HG02938 (cell line): ENCODE results near the gene KAZN.

Source experiments
- ATAC-seq: cut with Tn5 transposase; IDR thresholded peaks from one replicate; pipeline ENCODE4 v1.9.1; 2021; ENCODE audit warnings: mild to moderate bottlenecking, moderate library complexity; ENCODE audit not compliant: unreplicated experiment

Gene KAZN

DNA sequence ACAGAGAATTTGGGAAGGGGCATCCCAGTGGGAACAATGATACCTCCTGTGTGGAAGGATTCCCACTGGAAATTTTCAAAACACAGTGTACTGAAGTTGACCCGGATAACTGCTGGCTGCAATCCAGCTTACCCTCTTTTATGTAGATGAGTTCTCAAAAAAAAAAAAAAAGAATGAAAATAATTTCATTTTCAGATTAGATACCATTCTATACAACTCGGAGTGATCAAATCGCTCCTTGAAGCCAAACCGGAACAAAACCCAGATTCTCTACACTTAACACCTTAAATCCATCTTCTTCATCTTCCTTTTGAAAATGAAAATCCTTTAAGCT lies 69.1 kb downstream of the KAZN start:
- no peak for ATAC-seq

DNA sequence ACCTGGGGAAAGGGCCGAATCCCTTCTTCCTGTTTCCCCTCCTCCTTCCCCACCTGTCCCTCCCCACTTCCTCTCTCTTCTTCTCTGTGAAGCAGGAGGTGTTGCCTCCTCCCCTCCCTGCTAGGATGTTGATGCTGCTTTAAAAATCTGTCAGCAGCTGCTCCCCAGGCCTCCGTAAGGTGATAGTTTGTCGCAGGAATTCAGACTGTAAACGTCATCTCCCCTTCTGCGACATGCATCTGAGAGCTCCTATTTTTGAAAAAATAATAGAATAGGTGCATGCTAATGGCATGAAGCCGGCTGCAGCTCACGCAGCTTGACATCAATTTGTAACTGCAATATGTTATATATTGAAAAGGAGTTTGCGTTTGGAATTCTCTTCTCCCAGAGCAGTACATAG lies 70.1 kb downstream of the KAZN start:
- ATAC-seq = no peak

DNA sequence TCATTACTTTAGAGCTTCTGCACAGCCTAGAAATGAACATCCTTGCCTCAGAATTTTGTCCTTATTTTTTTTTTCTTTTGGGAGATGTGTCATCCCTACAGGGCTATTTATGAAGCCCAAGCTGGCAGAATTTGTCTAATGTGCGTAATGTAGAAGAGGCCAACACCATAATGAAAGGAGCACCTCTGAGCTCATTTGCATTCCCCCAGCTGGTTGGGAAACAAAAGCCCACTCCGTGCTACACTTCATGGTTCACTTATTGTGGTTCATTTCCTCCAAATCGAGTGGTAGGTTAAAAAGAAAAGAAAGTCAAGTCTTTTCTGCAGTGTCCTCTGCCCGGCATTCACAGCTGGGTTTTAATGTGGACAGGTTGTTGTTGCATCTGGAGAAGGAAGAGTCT lies 73.5 kb downstream of the KAZN start:
- no peak for ATAC-seq

DNA sequence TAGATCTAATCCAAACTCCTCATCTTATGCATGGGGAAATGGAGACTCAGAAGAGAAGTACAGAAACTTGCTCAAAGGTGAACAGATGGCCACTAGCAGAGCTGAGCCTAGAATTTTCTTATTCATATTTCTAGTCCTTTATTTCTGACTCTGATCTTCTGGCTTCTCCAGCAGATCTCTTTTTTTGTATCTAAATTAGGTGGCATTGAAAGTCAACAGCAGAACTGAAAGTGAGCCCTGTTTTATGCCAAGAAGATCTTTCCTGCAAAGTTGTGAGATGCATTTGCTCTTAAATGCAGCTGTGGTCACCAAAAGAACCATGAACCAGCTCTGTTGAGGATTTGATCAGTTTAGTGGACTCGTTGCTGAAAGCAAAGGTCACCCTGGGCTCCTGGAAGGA lies 75.5 kb downstream of the KAZN start:
- no peak for ATAC-seq

DNA sequence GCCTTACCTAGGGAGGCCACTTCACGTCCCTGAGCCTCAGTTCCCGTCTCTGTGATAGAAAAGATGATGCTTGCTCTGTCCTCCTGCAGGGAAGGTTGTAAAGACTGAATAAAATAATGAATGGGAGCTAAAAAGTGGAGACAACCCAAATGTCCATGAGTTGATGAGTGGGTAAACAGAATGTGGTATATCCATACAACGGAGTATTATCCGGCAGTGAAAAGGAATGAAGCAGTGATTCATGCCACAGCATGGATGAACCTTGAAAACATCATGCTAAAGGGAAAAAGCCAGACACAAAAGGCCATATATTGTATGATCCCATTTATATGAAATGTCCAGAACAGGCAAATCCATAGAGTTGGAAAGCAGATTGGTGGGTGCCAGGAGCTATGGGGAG lies 77.9 kb downstream of the KAZN start:
- ATAC-seq = no peak

DNA sequence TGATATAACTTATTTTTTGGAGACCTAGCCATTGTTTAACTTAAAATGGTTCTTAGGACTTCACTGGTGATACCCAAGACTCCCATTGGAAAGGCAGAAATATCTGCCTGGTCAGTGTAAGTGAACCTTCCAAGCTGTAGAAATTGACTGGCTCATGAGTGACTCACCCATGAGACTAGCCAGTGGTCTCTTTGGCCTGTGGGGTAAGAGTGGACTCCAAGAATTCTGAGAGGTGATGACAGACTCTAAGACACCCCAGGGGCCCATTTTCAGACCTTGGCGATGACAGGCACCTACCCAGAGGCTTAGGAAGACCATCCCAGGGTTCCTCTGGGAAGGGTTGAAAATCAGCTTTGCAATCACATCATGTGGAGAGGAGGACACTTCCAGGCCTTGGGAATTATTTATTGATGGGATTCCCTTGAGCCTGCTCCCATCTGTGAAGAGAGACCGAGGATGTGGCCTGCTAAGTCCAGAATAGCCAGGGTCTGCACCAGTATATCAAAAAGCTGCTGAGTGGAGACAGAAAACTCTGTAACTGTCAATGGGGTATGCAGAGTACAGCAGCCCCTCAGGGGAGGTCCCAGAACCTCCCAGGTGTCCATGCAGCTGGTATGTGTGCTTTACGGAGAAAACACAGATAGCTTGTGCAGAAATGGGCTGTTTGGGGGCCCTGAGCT lies 78.9 kb downstream of the KAZN start:
- no peak for ATAC-seq

DNA sequence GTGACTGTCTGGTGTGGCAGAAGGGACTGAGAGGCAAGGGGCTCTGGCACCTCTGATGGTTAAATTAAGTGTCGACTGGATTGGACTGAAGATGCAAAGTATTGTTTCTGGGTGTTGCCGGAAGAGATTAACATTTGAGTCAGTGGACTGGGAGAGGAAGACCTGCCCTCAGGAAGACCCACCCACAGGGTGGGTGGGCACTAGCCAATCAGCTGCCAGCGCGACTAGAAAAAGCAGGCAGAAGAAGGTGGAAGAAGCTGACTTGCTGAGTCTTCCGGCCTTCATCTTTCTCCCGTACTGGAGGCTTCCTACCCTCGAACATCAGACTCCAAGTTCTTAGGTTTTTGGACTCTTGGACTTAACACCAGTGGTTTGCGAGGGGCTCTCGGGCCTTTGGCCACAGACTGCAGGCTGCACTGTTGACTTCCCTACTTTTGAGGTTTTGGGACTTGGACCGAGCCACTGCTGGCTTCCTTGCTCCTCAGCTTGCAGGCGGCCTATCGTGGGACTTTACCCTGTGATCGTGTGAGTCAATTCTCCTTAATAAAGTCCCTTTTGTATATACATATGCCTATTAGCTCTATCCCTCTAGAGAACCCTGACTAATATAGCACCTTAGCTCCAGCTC lies 79.6 kb downstream of the KAZN start:
- no peak for ATAC-seq

DNA sequence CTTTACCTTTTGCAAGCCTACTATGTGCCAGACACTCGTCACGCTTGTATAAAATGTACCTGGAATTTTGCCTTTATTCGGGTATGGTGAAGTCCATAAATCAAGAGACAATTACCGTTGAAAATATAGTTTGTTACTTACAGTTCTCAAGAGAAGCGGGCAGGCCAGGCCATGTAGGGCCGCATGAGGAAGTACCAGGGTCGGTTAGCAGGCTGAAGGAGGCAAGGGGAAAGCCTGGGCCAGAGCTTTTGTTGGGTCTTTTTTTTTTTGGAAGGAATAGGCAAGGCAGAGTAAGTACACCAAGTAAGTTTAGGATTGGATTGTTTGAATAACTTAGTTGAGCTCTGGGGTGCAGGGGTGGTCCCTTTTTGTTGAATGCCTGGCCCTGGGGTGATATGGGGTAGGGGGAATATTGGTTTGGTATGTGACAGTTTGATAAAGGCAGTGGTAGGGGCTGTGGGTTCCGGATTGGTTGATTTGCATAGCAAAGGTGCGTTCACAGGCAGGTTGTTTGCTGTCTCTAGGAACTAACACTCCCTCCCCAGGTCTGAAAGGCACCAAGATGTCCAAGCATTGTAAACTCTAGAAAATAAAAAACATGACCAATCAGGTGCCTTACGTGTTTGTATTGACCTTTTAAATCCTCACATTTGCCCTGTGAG lies 80.7 kb downstream of the KAZN start:
- ATAC-seq = no peak

DNA sequence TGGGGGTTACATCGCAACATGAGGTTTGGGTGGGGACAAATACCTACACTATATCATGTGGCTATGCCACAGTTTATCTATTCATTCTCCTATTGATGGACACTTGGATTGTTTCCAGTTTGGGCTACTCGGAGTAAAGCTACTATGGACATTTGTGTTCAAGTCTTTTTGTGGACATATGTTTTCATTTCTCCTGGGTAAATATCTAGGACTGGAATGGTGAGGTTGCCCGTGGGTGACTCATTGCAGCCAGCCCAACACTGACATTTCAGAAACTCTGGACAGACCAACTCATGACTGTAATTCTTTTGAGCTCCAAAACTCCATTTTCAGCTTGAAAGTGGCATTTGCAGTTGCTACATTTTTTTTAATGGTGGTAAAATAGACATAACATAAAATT lies 82.7 kb downstream of the KAZN start:
- ATAC-seq = no peak

DNA sequence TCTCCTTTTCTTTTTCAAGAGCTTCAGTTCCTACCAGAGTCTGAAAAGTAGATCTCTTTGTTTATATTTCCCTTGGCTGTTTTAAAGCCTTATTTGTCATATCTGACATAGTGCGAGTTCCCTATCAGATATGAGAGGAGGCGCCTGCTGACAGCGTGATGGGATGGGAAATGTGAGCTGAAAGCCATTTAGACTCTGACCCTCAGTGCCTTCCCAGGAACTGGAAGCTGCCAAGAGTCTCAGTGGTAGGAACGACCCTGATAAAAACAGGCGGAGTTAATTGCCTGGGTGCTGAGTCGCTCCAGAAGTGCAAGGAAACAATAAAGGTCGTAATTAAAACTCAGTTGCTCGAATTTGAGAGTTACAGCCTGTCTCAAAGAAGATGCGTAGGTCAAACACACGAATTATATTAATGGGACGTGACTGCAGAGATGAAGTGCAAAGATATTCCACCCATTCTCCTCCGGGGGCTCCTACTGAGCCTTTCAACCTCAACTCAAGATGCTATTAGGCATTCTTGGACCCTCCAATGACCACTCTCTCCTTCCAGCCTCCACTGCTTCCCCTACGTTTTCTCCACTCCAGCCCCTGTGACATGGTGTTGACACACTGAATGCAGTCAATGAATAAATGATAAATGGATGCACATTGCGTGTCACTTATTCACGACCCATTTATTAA lies 84.6 kb downstream of the KAZN start:
- ATAC-seq = no peak

DNA sequence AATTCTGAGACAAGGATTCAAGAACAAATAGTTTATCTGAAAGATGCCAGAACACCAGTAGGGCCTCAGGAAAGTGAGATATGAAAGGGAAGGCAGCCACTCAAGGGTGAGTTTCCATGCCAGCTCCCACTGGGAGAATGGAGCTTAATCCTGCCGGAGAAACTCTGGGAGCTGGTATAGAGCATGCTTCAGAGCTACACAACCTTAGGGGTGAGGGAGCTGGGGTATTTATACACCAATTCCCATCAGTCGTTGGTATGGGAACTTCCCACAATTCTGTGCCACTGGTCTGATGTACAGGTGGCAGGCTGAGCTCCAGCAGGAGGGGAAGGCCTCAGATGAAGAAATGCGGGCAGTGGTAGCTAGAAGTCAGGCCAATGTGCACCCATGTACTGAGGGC lies 86.6 kb downstream of the KAZN start:
- no peak for ATAC-seq

DNA sequence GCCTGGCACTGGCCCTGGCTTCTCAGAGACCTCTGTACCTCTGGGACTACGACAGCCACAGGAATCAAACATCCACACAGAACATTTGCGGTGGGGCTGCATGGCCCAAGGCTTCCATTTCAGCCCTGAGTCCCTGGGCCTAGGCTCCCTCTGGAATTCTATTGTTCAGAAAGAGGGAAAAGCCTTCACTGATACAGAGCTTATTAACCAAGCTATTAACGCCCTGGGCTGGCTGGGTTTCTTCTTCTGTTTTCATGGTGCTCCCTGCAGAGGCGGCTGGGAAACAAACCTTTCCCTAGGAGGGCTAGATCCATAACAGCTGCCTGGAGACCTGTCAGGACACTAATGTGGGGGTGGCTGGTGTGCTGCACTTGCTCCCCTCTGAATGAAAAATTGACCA lies 88.2 kb downstream of the KAZN start:
- no peak for ATAC-seq

DNA sequence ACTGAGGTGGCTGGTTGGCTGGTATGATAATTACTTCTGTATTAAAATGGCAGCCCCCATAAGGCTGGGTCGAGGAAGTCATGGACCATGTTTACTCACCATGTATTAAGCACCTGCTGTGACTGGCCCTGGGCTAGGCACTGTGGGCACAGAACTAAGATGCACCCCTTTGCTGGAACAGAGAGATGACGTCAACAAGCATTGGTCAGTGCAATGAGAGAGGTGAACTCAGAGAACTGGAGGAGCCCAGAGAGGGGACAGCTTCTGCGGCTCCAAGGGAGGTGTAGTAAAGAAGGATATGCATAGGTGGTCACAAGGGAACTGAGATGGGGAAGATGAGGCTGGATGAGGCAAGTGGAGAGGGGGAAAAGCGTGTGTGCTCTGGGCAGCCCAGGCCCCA lies 88.7 kb downstream of the KAZN start:
- no peak for ATAC-seq

DNA sequence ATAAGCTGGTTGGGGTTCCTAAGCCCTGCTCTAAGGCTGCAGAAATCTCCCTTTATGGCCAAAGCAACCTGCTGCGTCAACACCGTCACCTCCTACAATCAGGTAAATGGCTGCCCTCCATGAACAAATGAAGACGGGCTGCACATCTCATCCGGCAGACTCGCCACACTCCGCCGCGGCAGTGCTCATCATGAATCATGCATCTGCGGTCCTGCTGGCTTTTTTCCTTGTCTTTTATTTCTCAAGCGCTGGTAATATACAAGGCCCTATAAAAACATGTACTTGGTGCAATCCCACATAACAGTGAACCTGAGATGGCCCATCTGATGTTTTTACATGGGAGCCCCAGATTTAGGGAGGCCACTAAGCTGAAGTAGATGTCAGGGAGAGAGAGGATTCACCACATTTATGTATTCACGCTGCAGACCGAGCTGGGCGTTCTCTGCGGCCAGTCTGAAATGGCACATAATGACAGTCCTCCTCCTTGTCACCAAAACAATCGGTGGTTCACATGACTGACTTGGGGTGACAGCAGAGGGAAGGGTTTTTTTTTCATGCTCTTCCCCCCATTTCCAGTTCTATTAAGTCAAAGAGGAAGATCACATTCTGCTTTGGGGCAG lies 91.6 kb downstream of the KAZN start:
- no peak for ATAC-seq

DNA sequence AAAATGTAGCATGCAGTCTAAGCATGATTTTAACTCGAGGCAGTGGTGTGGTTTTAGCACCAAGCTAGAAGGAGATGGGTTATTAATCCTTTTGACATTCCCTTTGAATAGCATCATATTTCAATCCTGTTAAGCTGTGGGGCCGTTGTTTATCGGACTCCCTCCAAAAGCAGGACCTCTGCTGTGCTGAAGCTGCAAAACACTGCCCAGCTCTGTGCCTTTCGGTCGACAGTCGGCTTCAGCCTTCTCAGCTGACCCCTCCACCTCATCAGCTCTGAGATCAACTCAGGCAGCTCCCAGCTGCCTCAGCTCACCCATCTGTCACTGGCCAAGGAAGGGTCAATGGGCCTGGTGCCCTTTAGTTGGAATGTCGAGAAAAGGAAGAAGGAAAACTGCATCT lies 95.5 kb downstream of the KAZN start:
- no peak for ATAC-seq

DNA sequence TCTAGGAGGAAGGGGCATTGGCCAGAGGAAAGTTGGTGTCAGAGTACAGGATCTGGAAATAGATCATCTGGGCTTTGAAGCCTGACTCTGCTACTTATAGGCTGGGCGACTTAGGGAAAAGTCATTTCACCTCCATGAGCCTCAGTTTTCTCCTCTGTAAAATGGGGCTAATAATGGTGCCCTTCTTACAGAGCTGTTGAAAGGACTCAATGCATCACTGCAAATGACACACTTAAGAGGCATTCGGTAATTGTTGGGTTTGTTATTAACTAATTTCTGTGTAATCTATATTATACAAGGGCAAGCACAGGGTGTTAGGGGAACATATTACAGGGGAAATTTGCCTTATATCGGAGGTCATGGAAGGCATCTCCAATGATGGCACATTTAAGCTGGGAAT lies 96.1 kb downstream of the KAZN start:
- no peak for ATAC-seq

DNA sequence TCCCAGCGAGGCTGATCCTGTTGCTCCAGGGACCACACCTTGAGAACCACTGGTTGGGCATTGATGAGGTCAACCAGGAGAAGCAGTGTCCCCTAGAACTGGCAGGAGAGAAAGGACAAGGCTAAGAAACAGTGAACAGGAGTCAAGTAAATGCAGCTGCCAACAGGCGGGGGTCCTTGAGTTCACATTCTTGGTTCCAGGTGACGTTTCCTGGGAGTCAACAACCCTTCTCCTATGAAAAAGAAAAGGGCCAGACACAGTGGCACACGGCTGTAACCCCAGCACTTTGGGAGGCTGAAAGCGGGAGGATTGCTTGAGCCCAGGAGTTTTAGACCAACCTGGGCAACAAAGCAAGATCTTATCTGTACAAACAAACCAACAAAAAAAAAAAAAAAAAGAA lies 98.3 kb downstream of the KAZN start:
- no peak for ATAC-seq

DNA sequence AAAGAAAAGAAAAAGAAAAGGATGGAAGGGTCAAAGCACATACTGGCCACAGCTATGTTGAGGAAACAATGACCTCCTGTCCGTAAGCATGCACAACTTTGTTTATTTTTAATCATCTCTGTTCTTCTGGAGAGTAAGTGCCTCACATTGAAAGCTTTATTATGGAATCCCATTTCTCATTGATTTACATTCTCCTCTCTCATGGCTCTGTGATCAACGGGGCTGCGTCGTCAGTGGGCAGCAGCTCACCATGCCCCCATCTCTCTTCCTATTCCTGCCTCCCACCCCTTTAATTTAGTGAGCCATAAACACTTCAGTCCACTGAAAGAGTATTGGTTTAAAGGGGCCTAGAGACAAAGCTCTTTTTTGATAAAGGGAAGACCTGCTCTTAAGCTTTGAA lies 98.9 kb downstream of the KAZN start:
- ATAC-seq = no peak

DNA sequence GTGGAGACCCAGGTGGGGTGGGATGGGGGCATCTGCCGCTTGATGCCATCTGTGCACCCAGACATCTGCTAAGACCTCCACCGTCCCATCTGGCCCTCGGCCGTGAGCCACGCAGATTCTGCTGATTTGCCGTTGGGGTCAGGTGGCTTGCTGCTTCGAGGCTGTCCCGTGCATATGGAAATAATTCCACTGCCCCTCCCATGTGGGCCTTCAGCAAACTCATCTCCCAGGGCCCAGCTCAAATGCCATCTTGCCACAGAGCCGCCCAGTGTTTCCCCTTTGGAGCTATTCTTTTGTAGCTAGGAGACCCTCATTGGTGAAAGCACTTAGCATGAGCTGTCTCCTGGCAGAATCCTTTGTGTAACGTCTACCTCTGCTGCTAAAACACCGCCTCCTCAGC lies 99.8 kb downstream of the KAZN start:
- ATAC-seq = no peak

DNA sequence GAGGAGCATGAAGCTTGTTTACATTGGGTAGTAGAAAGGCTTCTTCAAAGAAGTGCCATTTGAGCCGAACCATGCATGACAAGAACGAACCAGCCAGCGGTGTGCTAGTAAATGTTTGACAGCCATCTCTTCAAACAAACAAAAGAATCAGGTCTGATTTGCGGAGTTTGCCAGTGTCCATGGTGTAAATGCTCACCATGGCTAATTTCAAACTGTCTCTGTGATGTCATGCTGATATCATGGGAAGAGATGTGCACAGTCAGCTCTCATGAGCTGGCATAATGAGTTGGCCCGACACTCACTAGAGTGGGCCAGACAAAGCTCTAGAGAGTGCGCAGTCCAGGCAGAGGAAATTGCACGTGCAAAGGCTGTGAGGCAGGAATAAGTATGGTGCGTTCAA lies 101.1 kb downstream of the KAZN start:
- ATAC-seq = no peak

DNA sequence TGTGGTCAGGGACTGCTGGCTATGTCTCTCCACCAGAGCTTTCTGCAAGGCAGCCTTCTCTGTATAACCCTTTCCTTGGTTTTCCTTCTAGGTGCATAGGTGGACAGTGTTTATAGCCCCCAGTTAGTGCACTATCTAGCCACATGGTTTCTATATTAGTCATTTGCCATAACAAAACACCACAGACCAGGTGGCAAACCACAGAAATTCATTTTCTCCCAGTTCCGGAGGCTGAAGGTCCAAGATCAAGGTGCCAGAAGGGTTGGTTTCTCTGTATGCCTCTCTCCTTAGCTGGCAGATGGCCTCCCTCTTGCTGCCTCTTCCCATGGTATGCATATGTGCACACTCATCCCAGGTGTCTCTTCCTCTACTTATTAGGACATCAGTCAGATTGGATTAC lies 106.4 kb downstream of the KAZN start:
- ATAC-seq = no peak

DNA sequence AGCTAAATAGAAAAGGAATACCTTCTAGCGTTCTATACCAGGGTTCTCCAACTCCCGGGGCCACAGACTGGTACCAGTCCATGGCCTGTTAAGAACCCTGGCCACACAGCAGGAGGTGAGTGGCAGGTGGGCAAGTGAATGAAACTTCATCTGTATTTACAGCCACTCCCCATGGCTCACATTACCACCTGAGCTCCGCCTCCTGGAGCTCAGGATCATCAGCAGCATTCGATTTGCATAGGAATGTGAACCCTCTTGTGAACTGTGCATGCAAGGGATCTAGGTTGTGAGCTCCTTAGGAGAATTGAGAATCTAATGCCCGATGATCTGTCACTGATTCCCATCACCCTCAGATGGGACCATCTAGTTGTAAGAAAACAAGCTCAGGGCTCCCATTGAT lies 107.3 kb downstream of the KAZN start:
- no peak for ATAC-seq
